ENCODE data around the gene POLR2C. TPM values are rescaled to one million over a fixed set of nuclear protein-coding genes. Genes with fewer than 3 reads are reported as not detected.

POLR2C gene
- total and polyA plus RNA-seq, 2 of the 13 experiments (the other 11 are each of a cell fraction or from before 2014, with no cell fraction given): 104 to 216 TPM

- CTCF ChIA-PET (ENCODE audit: low intra/inter-chr PET ratio, low total read pairs): interaction anchor here (1.7 kb wide), 1 partner anchor 41 kb away, joined by 4 read pairs; no protein-coding TSS in a partner anchor
- no peak for DNase-seq (ENCODE audit: low spot score)
- no peak for TF ChIP-seq SCMH1 (CRISPR knock-in tag; IDR thresholded peaks at IDR 0.05; ENCODE audit: borderline replicate concordance)
- no peak for TF ChIP-seq ZNF275 (CRISPR knock-in tag; IDR thresholded peaks at IDR 0.05; ENCODE audit: borderline replicate concordance)
- TF ChIP-seq XBP1 (CRISPR knock-in tag; IDR thresholded peaks at IDR 0.05): no peak
- TF ChIP-seq SRSF4 (IDR thresholded peaks at IDR 0.05; ENCODE audit: low read depth, low read length, poor library complexity, severe bottlenecking): no peak
- TF ChIP-seq THAP8 (CRISPR knock-in tag; IDR thresholded peaks at IDR 0.05; ENCODE audit: borderline replicate concordance): no peak
- TF ChIP-seq LCORL (IDR thresholded peaks at IDR 0.05): no peak
- TF ChIP-seq LCORL (CRISPR knock-in tag; IDR thresholded peaks at IDR 0.05): no peak
- TF ChIP-seq SRSF9 (IDR thresholded peaks at IDR 0.05; ENCODE audit: borderline replicate concordance, insufficient read depth, low read depth, low read length, poor library complexity, severe bottlenecking): no peak
- no peak for TF ChIP-seq HNRNPL (IDR thresholded peaks at IDR 0.05; ENCODE audit: low read depth, low read length)
- TF ChIP-seq ZNF780A (CRISPR knock-in tag; IDR thresholded peaks at IDR 0.05): no peak
- TF ChIP-seq RBAK (CRISPR knock-in tag; IDR thresholded peaks at IDR 0.05): no peak
- no peak for TF ChIP-seq FOXJ3 (CRISPR knock-in tag; IDR thresholded peaks at IDR 0.05; ENCODE audit: borderline replicate concordance)
- no peak for TF ChIP-seq ZNF24 (IDR thresholded peaks at IDR 0.05)
- TF ChIP-seq HHEX (CRISPR knock-in tag; IDR thresholded peaks at IDR 0.05): no peak
- TF ChIP-seq NFE2L2 (IDR thresholded peaks at IDR 0.05; ENCODE audit: low read length): no peak
- TF ChIP-seq ZMAT3 (CRISPR knock-in tag; conservative IDR thresholded peaks at IDR 0.05): no peak
- no peak for TF ChIP-seq HOXA7 (CRISPR knock-in tag; IDR thresholded peaks at IDR 0.05)
- TF ChIP-seq ATF6 (CRISPR knock-in tag; conservative IDR thresholded peaks at IDR 0.05): no peak
- TF ChIP-seq TMF1 (CRISPR knock-in tag; IDR thresholded peaks at IDR 0.05; ENCODE audit: low read depth): no peak
- no peak for TF ChIP-seq ARNTL (CRISPR knock-in tag; IDR thresholded peaks at IDR 0.05)
These were observed 16.1 kb downstream of the POLR2C start for GRCh38 chr16:57478396-57479204.

More at GRCh38 chr16:57478396-57479204, 16.1 kb downstream of the POLR2C start:
- Histone ChIP-seq H3K27ac (ENCODE audit: extremely low read length, insufficient read depth, low read length) (no peak overlapping the region), H3K4me3 (replicated peaks in 1 of 3; ENCODE audit: insufficient read depth in 1 of 3, low read depth in 2 of 3, low read length in 3 of 3) (peak overlapping the region in 1 of 3 experiments; percentile 64; a peak in 1 of 6 replicates), H3K27me3 (ENCODE audit: control insufficient read depth in 1 of 2, insufficient read depth in 2 of 2, low read length in 2 of 2) (no peaks in the 10 kb centered on the region), H3K4me2 (ENCODE audit: low read depth, low read length) (peak overlapping the region; percentile 93), H3K4me1 (ENCODE audit: insufficient read depth, low read length) (peaks cover 84% of the 10 kb centered on the region), H3K9ac (ENCODE audit: insufficient read depth, low read depth, low read length) (no peak overlapping the region), H3K79me2 (ENCODE audit: insufficient read depth, low read length) (peaks cover 21% of the 10 kb centered on the region), H3K36me3 (replicated peaks in 1 of 2; ENCODE audit: control insufficient read depth in 1 of 2, insufficient read depth in 2 of 2, low read length in 2 of 2) (peaks cover 13 to 18% of the 10 kb centered on the region in 2 experiments), H2AFZ (ENCODE audit: low read length) (no peak overlapping the region), H3K9me3 (ENCODE audit: low read length) (no peaks in the 10 kb centered on the region), H4K20me1 (ENCODE audit: insufficient read depth, low read length) (peaks cover 8% of the 10 kb centered on the region; the same call in 1 of the 2 replicates)
- intact Hi-C loops (cut with micrococcal nuclease; ENCODE audit: unreplicated experiment) (no loop called here), in situ Hi-C loops (cut with HindIII; ENCODE audit: extremely low pct_ligation_motif_present, low pct_unique_long_range_greater_than_20kb) (loop anchor here (5.0 kb wide), 1 partner anchor 39 kb away; no protein-coding TSS in a partner anchor)
- WGBS (ENCODE audit: low lambda C conversion rate): 77% methylated on average over 14 of the region's 15 CpGs
- no peak for ATAC-seq
- BruUV-seq (replicated peaks): no TSS peak
- POLR2A ChIA-PET: interaction anchor here (0.6 to 5.6 kb wide), 4 partner anchors 10 to 212 kb away, joined by 3 to 55 read pairs (median 11); partner anchors contain the start of genes CIAPIN1, COQ9 and POLR2C
- no peak for FAIRE-seq
